IMR-90 (cell line): Measurements from ENCODE around the gene MYBPH.

Source experiments
- NFE2L2 ChIP-seq: fragments of 150-350 bp; IDR thresholded peaks from 2 replicates; pipeline ENCODE4 v1.6.1; 2016; ENCODE audit warnings: low read depth, mild to moderate bottlenecking, low read length
- POLR2A ChIP-seq: IDR thresholded peaks from 2 replicates; pipeline ENCODE4 v1.6.1; 2012; ENCODE audit warnings: mild to moderate bottlenecking, low read depth, low read length
- RAD21 ChIP-seq: IDR thresholded peaks from 2 replicates; pipeline ENCODE4 v1.6.1; 2012; ENCODE audit warnings: low read length, improper control_type of control experiment
- SMC3 ChIP-seq: fragments of 150-350 bp; IDR thresholded peaks from 2 replicates; pipeline ENCODE4 v1.6.1; 2016; ENCODE audit warnings: low read depth, mild to moderate bottlenecking, antibody characterized with exemption, low read length, moderate library complexity
- USF2 ChIP-seq: fragments of 150-350 bp; IDR thresholded peaks from 2 replicates; pipeline ENCODE4 v1.6.1; 2017; ENCODE audit warnings: mild to moderate bottlenecking, antibody characterized with exemption, low read length, low read depth
- TF ChIP-seq, protein P1 (sequence below): conservative IDR thresholded peaks from 2 replicates; pipeline ENCODE4 v1.5.1; 2012; ENCODE audit warnings: mild to moderate bottlenecking, low read depth, low read length, improper control_type of control experiment

DNA sequence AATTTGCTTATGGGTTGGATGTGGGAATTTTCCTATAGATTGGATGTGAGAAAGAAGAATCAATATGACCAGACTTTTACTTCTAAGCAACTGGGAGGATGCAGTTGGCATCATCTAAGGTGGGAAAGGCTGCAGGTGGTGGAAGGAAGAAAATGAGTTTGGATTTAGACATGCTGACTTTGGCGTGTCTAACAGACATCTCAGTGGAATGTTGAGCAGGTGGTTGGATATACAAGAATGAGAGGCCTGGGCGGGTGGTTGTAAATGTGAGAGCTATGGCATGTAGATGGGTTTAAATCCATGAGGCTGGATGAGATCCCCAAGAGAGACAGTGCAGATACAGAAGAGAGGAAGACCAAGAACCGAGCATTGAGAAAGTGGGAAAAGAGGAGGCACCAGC is 37.6 kb downstream of the MYBPH start:
- TF ChIP-seq, protein P1, sequence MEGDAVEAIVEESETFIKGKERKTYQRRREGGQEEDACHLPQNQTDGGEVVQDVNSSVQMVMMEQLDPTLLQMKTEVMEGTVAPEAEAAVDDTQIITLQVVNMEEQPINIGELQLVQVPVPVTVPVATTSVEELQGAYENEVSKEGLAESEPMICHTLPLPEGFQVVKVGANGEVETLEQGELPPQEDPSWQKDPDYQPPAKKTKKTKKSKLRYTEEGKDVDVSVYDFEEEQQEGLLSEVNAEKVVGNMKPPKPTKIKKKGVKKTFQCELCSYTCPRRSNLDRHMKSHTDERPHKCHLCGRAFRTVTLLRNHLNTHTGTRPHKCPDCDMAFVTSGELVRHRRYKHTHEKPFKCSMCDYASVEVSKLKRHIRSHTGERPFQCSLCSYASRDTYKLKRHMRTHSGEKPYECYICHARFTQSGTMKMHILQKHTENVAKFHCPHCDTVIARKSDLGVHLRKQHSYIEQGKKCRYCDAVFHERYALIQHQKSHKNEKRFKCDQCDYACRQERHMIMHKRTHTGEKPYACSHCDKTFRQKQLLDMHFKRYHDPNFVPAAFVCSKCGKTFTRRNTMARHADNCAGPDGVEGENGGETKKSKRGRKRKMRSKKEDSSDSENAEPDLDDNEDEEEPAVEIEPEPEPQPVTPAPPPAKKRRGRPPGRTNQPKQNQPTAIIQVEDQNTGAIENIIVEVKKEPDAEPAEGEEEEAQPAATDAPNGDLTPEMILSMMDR, result no peak
- TF ChIP-seq RAD21, result no peak
- no peak for TF ChIP-seq POLR2A
- no peak for TF ChIP-seq USF2
- TF ChIP-seq NFE2L2, result no peak
- TF ChIP-seq SMC3, result no peak
